NOMO-1 (cell line): ENCODE results near the gene ESYT2.
"Not testable (repeated sequence)": the region's sequence is repeated elsewhere in the genome, so short reads cannot be mapped to it uniquely, and the experiment has no call there.

ENCODE experiments used
- DNase-seq, 2 experiments: peaks; one replicate each; lab custom pipeline; 2025; ENCODE audit not compliant: unreplicated experiment in 2 of 2; lab: John Stamatoyannopoulos, UW

The ESYT2 gene

GRCh38 chr7:158704524-158705233 is 124.6 kb downstream of the ESYT2 start, which contains the start of gene NCAPG2:
Gene NCAPG2, minus strand, starts transcription at chr7:158704804. Its CDS starts 2,905 bp downstream, at chr7:158701899.
- DNase-seq = peak; percentile 88 to 90

GRCh38 chr7:158703679-158704523 is 125.4 kb downstream of the ESYT2 start:
- not testable (repeated sequence) for DNase-seq

GRCh38 chr7:158702944-158703343 is 126.4 kb downstream of the ESYT2 start:
- peak in 1 of 2 experiments; percentile 7 for DNase-seq

- no peak for DNase-seq
These were observed 127.1 kb downstream of the ESYT2 start for GRCh38 chr7:158702196-158702595.

GRCh38 chr7:158700008-158700407 is 129.3 kb downstream of the ESYT2 start:
- DNase-seq = no peak

GRCh38 chr7:158699341-158699740 is 130.0 kb downstream of the ESYT2 start:
- no peak for DNase-seq

- DNase-seq = no peak
These were observed 130.6 kb downstream of the ESYT2 start for GRCh38 chr7:158698657-158699195.

- DNase-seq = not testable (repeated sequence)
These were observed 131.7 kb downstream of the ESYT2 start for GRCh38 chr7:158697597-158697996.

GRCh38 chr7:158695726-158696452 is 133.4 kb downstream of the ESYT2 start:
- DNase-seq = peak; percentile 58 to 81

GRCh38 chr7:158695056-158695455 is 134.3 kb downstream of the ESYT2 start:
- DNase-seq = no peak

GRCh38 chr7:158694650-158695049 is 134.7 kb downstream of the ESYT2 start:
- DNase-seq = no peak

GRCh38 chr7:158689488-158689887 is 139.8 kb downstream of the ESYT2 start:
- no peak for DNase-seq

GRCh38 chr7:158687406-158687805 is 141.9 kb downstream of the ESYT2 start:
- no peak for DNase-seq

GRCh38 chr7:158685693-158686092 is 143.6 kb downstream of the ESYT2 start:
- DNase-seq = no peak

GRCh38 chr7:158684329-158684728 is 145.0 kb downstream of the ESYT2 start:
- no peak for DNase-seq

GRCh38 chr7:158683541-158683940 is 145.8 kb downstream of the ESYT2 start:
- DNase-seq = no peak

- DNase-seq = no peak
These were observed 146.9 kb downstream of the ESYT2 start for GRCh38 chr7:158682456-158682855.
